SK-N-MC (cell line): Measurements from ENCODE around the gene PCNX2.

Experiments used
- EZH2 ChIP-seq: fragments of 200-600 bp; sonication (generic); IDR thresholded peaks from one replicate; pipeline ENCODE4 v1.6.1; 2017; ENCODE audit warnings: antibody characterized with exemption
- POLR2AphosphoS5 ChIP-seq: IDR thresholded peaks from 2 replicates; pipeline ENCODE4 v1.6.1; 2012; ENCODE audit warnings: mild to moderate bottlenecking, low read depth, low read length, borderline replicate concordance

DNA sequence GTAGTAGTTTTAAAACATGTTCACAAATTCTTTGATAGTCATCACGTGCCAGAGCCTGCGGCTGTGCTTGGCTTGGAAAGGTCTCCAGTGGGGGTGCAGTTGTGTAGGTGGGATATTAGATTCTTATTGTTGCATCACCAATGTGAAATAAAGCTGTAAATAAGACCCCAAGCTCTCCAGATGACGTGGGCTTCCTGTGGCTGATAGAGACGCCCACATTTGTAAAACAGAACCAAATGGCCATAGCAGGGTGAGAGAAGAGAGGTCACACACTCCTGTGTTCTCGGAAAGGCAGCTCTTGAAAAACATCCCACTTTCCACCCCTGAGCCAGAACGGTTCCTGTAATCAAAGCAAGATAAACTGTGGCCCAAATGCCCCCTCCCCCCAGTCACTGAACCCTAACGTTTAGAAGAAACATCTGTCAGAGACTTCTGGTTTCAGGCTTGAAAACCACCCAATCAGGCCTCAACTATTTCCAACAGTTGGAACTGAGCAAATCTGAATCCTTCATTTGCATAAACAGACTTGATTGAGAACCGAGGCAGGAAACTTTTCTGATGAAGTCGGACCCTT, 351.8 kb downstream of the PCNX2 start:
- TF ChIP-seq EZH2 (no peak), POLR2AphosphoS5 (no peak)
